Endometrial microvascular endothelial cells (primary cell): ENCODE measurements around the gene ESPN. TPM values are rescaled to one million over a fixed set of nuclear protein-coding genes. Genes with fewer than 3 reads are reported as not detected.

Experiments used
- in situ Hi-C: cut with HindIII; loops from 2 replicates; pipeline ENCODE4 v1.10.0; 2017; ENCODE audit warnings: low sequenced_read_pairs, low pct_unique_long_range_greater_than_20kb; ENCODE audit errors: inconsistent ontology term
- total RNA-seq: library from RNA; depleted of rRNA; stranded (reverse); fragments of >200 nt; gene quantifications from one replicate; pipeline ENCODE4 v1.2.3, GENCODE V29; 2015; ENCODE audit errors: inconsistent ontology term

Gene ESPN
- total RNA-seq, 1 donor from 2014 or later: 0.46 TPM

DNA sequence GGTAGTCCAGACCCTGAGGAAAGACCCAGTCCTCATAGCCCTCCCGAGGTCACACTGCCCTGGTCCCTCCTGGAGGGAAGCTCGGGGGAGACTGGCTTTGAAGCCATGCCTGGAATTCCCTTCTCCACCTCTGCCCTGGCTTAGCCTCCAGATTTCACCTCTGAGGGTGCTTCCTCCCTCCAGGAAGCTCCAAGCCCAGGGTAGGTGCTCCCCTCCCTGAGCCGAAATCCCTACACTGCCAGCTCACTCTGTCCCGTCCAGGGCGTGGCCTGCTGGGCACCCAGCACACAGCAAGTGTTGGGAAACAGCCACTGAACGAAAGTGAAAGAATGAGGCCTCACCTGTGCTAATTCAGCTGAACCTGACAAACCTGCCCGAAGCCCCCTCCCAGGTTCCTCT lies 47.4 kb downstream of the ESPN start:
- in situ Hi-C loops: no loop called here

DNA sequence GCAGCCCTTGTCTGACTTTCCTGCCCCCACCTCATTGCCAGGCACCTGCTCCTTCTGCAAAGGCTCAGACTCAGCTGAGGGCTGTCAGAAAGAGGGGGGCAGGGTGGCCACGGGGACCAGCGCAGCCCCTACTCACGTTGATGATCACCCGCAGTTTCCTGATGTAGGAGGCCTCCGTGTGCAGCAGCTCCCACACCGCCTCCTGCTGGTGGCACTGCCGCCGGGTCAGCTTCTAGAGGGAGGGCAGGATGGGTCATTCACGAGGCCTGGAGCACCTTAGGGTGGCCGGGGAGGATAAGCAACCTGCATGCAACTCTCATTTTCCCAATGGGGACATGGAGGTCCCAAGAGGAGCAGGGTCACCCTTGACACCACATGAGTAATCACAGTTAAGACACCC lies 47.8 kb downstream of the ESPN start:
- in situ Hi-C loops: no loop called here

- in situ Hi-C loops: no loop called here
Measured at GRCh38 chr1:6473156-6473555, 48.6 kb downstream of the ESPN start.

- in situ Hi-C loops: no loop called here
Measured at GRCh38 chr1:6473974-6474814, 49.6 kb downstream of the ESPN start.

DNA sequence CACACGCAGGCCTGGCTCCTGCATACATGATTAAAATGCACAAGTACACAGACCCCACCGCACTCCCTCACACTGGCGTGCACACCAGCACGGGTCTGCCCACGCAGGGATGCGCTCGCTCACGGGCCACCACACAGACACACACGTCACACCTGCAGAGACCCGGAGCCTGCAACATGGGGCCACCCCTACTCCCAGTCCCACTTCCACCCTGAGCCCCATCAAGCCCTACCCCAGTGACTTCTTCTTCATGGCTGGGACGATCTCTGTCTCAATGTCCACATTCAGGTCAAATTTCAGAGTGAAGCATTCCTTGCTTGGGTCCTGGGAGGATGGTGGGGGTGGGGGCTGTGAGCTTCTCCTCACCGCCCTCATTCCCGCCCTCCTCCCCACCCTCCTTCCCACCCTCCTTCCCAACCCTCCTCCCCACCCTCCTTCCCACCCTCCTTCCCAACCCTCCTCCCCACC lies 50.3 kb downstream of the ESPN start:
- in situ Hi-C loops: no loop called here

DNA sequence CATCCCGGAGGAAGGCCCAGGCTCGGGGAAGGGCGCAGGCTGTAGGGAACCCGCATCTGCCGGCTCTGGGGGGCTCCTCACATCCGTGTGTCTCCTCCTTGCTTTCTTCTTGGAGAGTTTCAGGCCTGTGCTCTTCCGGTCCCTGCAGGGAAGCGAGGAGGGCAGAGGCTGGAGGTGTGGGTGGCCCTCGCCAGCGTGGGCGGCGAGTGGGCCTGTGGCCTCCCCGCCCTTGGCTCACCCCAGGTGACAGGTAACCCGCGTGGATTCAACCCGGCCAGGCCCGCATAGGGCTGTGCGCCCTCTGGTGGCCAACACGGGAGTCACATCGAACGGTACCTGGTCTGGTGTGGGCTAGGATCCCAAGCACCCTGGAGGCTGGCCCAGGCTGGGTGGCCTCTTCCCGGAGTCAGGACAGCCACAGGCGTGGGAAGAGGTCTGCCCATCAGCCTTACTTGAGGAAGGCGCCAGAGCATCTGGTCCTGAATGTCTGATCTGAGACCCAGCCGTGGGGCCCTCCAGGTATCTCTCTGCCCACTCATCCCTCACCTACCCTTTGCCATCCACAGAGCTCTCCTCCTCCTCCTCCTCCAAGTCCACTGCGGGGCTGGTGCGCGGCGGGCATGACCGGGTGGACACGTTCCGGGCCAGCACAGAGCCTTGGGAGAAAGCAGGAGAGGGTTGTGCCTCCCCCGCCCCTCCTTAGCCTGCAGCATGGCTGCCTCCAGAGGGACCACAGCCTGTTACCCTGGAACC lies 51.0 kb downstream of the ESPN start:
- in situ Hi-C loops: no loop called here

GRCh38 chr1:6476483-6476882 lies 51.9 kb downstream of the ESPN start:
- in situ Hi-C loops: no loop called here

- in situ Hi-C loops: no loop called here
Measured at GRCh38 chr1:6477039-6477820, 52.7 kb downstream of the ESPN start.

GRCh38 chr1:6481820-6482219 lies 57.2 kb downstream of the ESPN start:
- in situ Hi-C loops: no loop called here

GRCh38 chr1:6483017-6483760 lies 58.6 kb downstream of the ESPN start:
- in situ Hi-C loops: no loop called here

GRCh38 chr1:6483761-6484117 lies 59.2 kb downstream of the ESPN start:
- in situ Hi-C loops: no loop called here

DNA sequence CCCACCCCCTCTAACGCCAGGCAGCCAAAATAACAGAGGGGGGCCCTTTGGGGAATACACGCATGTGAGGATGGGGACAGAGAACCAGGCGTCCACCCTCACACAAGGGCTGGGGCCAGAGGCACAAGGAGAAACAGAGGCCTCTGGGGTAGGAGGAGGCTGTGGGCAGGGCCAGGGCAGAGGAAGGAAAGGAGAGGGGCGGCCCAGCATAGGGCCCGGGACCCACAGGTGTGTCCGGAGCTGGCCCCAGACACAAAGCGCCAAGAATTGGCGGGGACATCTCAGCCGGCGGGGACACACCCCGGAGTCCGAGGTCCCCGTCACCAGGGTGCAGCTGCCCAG lies 60.2 kb downstream of the ESPN start:
- in situ Hi-C loops: no loop called here

- in situ Hi-C loops: no loop called here
Measured at GRCh38 chr1:6485168-6486101, 60.9 kb downstream of the ESPN start.

DNA sequence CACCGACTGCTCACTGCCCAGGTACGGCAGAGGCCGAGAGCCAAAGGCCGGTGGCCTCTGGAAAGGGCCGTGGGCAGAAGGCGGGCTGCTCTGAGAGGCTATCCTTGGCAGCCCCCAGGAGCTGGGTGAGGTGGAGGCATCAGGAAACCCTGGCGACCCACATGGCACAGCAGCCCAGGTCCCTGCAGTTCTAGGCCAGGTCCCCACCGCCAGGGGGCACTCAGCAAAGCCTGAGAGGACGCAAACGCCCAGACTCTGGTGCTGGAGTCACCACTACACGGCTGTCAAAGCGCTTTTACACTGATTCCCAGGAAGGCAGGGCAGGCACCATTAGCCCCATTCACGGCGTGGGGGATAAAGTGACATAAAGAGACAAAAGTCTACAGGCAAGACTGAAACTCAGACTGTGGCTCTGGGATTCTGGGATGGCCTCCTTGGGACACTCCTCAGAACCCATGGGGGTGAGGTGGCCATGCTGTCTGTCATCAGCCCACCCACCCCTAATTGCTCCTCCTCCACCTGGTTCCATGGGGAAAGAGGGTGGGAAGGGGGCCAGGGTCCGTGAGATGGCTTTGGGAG lies 61.9 kb downstream of the ESPN start:
- in situ Hi-C loops: no loop called here

DNA sequence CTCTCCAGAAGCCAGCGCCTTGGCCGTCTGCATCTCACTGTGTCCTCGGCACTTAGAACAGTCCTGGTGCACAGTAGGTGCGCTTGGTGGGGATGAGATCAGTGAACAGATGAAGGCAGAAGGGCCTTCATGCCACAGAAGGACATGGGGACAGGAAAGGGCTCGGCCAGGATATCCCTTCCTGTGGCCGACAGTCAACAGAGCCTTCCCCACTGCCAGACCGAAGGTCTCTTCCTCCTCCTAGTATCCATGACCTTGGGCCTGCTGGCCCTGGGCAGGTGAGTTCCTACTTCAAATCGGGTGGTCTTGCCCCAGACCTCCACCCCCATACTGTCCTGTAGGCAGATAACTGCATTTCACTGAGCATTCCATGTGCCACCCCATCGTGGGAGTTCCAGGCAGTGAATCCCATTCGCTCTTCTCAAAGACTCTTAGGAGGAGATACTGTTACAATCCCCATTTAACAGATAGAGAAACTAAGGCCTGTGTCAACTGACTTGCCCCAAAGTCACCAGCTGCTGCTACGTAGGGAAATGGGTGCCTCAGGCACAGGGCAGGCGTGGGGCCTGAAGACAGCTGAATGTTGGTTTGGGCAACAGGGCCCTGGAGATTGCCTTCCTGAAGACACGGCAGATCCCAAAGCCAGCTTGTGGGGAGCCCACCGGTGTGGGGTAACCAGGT lies 63.4 kb downstream of the ESPN start:
- in situ Hi-C loops: no loop called here

DNA sequence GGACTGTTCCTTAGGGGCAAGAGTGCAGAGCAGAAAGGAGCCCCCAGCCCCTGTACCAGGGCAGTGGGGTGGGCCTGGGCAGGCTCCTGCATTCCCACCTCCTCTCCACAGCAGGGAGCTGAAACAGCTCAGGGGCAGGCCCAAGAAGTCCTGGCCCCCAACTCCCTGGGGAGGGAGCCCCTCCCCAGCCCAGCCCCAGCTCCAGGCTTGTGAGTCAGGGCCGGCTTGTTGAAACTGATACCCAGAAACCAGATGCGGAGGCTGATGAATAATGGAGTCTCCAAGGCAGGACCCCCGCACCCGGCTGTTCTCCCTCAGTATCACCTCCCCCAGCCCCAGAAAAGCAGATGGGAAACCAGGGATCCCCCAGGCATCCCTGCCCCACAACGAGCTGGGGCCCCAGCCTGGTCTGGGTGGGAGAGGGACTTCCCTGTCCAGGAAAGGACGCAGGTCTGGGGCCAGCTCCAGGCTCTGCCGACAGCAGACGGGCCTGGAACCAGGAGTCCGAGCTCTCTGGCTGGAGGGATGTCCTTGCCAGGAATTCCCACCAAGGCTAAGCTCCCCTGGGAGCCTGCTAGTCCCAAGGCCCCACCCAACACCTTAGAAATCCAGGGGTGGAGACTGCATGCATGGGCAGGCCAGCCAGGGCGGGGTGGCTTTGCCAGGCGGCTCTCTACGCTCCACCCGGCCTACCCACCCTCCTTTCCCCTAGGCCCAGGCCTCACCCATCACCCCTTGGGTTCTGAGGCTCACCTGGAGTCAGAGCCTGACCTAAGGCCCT lies 64.2 kb downstream of the ESPN start:
- in situ Hi-C loops: no loop called here
